ENCODE results near the gene POLR2B. TPM values are rescaled to one million over a fixed set of nuclear protein-coding genes. Genes with fewer than 3 reads are reported as not detected.

The POLR2B gene
- total and polyA plus RNA-seq, 8 donors, result 18.5 to 446 (median 60.9) TPM

- peak overlapping the region in 4 of 5 donors; percentile 20 to 77 (median 33) for H3K27ac ChIP-seq
- no peaks in the 10 kb centered on the region for H3K9me3 ChIP-seq
- H3K4me1 ChIP-seq, result peaks cover 0 to 49% (median 22%) of the 10 kb centered on the region in 4 donors
- 21 to 33% (median 27%) methylated on average over 10 of the region's 10 CpGs for WGBS, 5 donors
- no peak overlapping the region for H3K4me3 ChIP-seq
- TF ChIP-seq, protein P1, sequence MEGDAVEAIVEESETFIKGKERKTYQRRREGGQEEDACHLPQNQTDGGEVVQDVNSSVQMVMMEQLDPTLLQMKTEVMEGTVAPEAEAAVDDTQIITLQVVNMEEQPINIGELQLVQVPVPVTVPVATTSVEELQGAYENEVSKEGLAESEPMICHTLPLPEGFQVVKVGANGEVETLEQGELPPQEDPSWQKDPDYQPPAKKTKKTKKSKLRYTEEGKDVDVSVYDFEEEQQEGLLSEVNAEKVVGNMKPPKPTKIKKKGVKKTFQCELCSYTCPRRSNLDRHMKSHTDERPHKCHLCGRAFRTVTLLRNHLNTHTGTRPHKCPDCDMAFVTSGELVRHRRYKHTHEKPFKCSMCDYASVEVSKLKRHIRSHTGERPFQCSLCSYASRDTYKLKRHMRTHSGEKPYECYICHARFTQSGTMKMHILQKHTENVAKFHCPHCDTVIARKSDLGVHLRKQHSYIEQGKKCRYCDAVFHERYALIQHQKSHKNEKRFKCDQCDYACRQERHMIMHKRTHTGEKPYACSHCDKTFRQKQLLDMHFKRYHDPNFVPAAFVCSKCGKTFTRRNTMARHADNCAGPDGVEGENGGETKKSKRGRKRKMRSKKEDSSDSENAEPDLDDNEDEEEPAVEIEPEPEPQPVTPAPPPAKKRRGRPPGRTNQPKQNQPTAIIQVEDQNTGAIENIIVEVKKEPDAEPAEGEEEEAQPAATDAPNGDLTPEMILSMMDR (IDR thresholded peaks at IDR 0.05), result no peak
- TF ChIP-seq POLR2A (IDR thresholded peaks at IDR 0.05) (no peak), POLR2AphosphoS5 (IDR thresholded peaks at IDR 0.05) (no peak), EP300 (IDR thresholded peaks at IDR 0.05) (no peak)
- intact Hi-C loops (cut with DNase I; ENCODE audit: low total_unique reads), result no loop called here
- no peaks in the 10 kb centered on the region for H3K36me3 ChIP-seq
- peak in 1 of 2 donors; percentile 70 for DNase-seq
- H3K27me3 ChIP-seq, result no peaks in the 10 kb centered on the region
These were observed 100.2 kb downstream of the POLR2B start for GRCh38 chr4:57078685-57079521.

Small RNA genes within 50 kb of the gene (small RNA-seq; reads per million reads assigned to genes)
- 0 reads per million in 4 donors for gene RNU6-998P

Other genes with a start within 250 kb of the POLR2B start
- 1 to 10 TPM in 1 of 5 donors, not detected in 4; 2.3 TPM for gene SPINK2, start 157.2 kb upstream of the POLR2B start, total RNA-seq
- gene SPINK2, start 157.2 kb upstream of the POLR2B start, polyA plus RNA-seq, result under 1 TPM in 1 of 3 donors, not detected in 2; 0.70 TPM
- 10 to 100 TPM; 36.4 to 79.7 (median 47.4) TPM for gene REST, start 71.0 kb upstream of the POLR2B start, total RNA-seq
- gene REST, start 71.0 kb upstream of the POLR2B start, polyA plus RNA-seq, result 1 to 10 TPM; 3.1 to 4.9 (median 4.4) TPM
- gene NOA1, start 1.3 kb upstream of the POLR2B start, total RNA-seq, result 10 to 100 TPM in 4 of 5 donors, 1 to 10 TPM in 1; 1.2 to 81.7 (median 13.6) TPM
- 10 to 100 TPM; 10.1 to 20.0 (median 10.5) TPM for gene NOA1, start 1.3 kb upstream of the POLR2B start, polyA plus RNA-seq
- 100 to 1,000 TPM; 188 to 972 (median 281) TPM for gene IGFBP7, start 131.5 kb downstream of the POLR2B start, total RNA-seq
- gene IGFBP7, start 131.5 kb downstream of the POLR2B start, polyA plus RNA-seq, result 100 to 1,000 TPM in 1 of 3 donors, 10 to 100 TPM in 2; 71.8 to 199 (median 85.9) TPM